ENCODE measurements around the gene IGFBP2.

IGFBP2 gene

DNA sequence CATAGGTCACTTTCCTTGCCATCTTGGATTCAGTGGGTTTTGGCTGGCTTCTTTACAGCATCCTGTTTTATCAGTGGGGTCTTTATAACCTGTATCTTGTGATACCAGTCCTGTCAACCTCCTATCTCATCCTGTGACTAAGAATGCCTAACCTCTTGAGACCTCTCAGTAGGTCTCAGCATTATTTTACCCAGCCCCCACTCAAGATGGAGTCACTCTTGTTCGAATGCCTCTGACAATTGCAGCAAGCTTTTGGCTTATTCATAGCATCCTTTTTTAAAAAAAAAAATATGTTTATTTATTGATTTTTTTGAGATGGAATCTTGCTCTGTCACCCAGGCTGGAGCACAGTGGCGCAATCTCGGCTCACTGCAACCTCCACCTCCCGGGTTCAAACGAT lies 24.7 kb upstream of the IGFBP2 start:
- DNase-seq (ENCODE audit: extremely low spot score, insufficient read length, low read depth) = no peak
- no peak for FAIRE-seq

DNA sequence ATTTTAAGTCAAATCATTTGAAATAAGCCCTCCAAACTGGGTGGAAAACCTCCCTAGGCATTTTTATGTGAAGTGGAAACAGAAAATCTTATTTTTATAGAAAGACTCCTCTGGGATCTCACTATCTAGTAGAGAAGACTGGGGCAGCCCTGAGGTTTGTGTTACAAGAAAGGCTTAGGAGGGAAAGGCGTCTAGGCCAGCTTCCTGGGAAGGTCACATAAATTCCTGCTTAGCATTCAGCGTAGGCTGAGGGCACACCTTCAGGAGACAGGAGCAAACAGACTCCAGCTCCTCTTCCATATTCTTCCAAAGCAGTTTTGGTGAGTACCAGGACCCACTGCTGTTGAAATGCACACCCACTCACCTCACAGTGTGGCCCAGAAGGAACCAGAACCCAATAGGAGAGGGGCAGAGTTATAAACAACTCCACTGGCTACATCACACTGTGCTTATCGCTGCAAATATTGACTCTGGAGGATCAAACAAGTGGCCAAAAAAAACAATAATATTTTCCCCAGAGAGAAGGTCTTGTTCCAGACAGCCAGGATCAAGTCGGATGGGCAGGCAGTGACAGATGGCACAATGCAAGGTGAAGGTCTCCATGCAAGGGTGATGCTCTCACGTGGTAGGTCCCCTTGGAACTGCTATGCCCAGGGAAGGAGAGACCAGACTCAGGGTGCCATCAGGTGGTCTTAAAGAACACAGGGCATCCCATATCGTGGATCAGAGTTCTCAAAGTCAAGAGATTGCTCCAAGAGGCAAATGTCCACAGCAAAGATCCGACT lies 17.7 kb upstream of the IGFBP2 start:
- DNase-seq (ENCODE audit: extremely low spot score, insufficient read length, low read depth) (no peak), FAIRE-seq (no peak)

DNA sequence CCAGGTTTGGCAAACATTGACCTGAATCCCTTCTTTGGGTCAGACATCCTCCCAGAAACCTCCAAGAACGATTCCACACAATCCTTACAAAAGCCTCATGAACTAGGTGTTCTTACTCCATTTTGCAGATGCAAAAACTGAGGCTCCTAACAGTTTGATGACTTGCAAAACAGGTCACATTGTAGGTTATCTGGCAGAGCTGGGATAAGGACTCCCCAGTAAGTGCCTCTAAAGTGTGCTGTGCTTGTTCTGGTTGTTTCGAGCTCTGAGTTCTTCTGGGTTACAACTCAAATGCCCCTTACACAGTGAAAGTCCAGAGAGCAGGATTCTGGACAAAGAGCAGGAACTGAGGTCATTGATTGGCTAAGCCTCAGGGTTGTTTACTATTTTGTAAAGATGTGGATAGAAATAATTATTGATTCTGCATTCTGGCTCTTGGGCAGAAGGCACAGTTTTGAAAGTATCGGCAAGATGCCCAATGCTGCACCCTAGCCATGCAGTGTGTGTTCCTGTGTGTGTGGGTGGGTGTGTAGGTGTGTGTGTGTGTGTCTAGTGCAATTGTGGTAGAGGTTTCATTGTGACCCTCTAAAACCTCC lies 17.0 kb upstream of the IGFBP2 start:
- FAIRE-seq (no peak), DNase-seq (ENCODE audit: extremely low spot score, insufficient read length, low read depth) (no peak)

DNA sequence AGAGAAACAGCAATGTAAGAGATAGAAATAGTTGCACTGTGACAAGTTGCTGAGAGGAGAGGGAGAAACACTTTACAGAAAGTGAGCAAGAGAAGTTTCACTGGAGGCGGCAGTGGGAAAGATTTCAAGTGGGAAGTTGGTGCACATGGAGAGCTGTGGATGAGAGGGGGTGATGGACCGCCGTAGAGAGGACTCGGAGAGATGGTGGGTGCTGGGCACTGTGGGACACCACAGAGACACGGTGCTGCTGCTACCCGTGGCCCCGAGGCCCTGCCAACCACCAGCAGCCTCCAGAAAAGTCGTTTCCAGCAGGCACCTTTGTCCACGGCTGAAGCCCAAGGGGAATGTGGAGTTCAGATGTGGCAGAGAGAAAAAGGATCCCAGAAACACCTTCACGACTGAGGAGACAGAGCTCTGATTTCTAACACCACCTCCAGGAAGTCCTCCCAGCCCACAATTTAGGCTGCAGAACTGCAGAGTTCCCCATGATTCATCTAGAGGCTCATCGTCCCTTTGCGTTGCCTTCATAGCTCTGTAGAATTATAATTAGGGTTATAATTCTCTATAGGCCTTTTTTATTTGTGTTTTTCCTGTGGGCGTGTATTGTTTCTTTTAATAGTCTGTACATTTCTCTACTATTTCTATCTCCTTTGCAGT lies 15.9 kb upstream of the IGFBP2 start:
- FAIRE-seq (no peak), DNase-seq (ENCODE audit: extremely low spot score, insufficient read length, low read depth) (no peak)

DNA sequence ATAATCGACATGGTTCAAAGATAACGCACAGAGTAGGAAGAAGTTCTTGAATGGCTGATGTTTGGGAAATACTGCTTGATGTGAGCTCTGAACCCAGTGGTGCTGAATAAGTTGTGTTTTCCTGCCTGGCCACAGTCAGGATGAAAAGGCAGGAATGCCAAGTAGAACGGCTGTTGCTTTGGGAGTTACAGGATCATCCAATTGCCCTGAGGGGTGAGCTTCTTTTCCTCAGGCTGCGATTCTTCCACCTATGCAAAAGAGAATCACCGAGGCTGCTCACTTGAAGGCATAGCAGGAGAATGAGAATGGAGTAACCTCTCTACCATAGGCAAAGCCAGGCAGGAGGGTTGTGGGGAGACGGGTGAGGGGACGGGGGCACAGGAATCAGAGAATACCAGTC lies 14.4 kb upstream of the IGFBP2 start:
- DNase-seq (ENCODE audit: extremely low spot score, insufficient read length, low read depth) = no peak
- no peak for FAIRE-seq

DNA sequence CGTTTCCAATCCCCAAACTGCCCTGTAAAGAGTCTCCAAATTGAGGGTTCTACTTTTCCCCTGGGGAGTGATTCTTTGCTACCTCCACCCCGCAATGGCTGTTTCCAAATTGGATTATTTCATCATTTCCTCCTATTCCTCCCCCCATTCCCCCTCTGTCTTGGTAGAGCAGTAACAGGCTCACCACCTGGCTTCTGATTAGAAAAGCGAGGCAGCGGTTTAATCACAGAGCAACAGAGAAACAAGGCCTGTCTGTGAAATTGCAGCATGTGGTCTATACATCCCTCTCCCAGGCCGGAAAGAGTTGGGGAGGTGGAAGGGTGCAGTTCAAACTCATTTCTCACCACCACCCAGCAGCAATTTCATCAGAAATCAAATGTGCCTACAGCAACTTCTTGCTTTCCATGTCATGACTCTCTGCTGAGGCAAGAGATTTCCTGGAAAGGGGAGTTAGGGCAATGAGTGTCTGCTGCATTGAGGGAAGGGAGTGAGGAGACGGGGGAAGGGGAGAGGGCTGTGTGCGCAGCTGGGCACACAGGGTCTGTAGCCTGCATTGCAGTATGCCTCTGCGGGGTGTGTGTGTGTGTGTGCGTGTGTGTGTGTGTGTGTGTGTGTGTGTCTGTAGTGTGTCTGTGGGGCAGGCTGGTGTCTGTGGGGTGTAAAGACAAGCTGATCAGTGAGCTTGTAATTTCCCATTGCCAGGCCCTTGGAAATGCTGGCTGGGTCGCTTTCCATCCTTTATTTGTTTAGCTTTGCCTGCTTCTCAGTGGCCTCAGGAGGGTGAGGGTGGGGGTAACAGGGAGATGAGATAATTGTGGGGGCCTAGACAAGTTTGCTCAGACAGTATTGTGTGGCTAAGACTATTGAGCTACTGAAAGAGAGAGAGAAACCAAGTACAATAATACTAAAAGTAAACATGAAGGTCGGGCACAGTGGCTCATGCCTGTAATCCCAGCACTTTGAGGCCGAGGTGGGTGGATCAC lies 13.5 kb upstream of the IGFBP2 start:
- no peak for DNase-seq (ENCODE audit: extremely low spot score, insufficient read length, low read depth)
- FAIRE-seq = no peak

DNA sequence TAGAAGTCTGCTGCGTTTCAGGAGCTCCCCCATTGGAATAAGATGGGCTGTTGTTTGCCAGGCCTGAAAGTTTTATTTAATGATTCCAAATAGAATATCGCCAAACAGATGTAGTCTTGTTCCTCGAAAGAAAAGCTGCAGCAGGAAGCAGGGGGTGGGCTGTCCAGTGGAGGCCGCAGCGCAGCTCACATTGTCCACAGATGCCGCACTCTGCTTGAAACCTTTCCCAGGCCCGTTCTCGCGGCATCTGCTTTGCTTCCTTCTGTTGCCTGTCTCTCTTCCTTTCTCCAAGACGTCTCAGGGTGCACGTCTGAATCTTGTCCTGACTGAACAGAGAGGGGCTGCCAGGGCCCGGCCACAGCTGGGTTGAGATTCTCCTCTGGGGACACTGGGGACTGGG lies 12.4 kb upstream of the IGFBP2 start:
- FAIRE-seq (no peak), DNase-seq (ENCODE audit: extremely low spot score, insufficient read length, low read depth) (no peak)

DNA sequence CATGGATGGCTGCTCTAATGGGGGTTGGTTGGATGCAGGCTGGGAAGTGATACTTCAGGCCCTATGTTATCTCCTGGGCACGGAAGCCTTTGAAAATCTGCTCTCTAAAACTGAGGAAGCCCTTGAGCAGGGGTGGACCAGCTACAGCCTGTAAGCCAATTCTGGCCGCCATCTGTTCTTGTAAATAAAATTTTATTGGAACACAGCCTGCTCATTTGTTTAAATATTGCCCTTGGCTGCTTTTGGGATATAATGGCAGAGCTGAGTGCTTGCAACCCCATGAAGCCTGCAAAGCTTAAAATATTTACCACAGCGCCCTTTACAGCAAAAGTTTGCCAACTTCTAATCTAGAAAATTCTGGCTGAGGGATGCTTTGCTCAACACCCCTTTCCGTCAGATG lies 11.9 kb upstream of the IGFBP2 start:
- no peak for FAIRE-seq
- DNase-seq (ENCODE audit: extremely low spot score, insufficient read length, low read depth) = no peak

DNA sequence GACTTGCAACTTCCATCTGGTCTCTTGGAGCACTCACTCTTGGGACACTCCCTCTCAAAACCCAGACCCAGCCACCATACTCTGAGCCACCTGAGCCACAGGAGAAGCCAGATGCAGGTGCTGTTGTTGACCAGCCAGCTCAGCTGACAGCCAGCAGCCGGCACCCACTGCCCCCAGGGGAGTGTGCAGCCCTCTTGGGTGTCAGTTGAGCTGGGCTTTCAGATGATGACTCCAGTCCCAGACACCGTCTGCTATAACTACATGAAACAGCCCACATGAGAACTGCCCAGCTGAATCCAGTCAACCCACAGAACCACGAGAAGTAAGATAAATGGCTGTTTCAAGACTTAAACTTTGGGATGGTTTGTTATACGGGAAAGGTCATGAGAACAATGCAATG lies 10.7 kb upstream of the IGFBP2 start:
- DNase-seq (ENCODE audit: extremely low spot score, insufficient read length, low read depth) = no peak
- no peak for FAIRE-seq

DNA sequence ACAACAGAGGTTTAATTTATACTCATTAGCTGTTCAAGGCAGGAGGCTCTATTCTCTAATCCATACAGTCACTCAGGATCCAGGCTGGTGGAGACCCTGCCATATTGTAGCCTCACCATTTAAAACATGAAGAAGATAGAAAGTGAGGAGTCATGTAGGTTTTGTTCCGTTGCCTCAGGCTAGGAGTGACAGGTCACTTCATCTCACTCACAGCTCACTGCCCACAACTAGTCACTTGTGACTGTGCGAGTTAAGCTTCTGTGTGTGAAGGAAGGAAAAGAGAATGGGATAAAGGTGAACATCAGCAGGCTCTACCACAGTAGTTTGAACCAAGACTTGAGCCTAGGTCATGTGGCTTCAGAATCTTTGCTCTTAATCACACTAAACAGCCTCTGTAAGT lies 9.0 kb upstream of the IGFBP2 start:
- no peak for DNase-seq (ENCODE audit: extremely low spot score, insufficient read length, low read depth)
- FAIRE-seq = no peak

DNA sequence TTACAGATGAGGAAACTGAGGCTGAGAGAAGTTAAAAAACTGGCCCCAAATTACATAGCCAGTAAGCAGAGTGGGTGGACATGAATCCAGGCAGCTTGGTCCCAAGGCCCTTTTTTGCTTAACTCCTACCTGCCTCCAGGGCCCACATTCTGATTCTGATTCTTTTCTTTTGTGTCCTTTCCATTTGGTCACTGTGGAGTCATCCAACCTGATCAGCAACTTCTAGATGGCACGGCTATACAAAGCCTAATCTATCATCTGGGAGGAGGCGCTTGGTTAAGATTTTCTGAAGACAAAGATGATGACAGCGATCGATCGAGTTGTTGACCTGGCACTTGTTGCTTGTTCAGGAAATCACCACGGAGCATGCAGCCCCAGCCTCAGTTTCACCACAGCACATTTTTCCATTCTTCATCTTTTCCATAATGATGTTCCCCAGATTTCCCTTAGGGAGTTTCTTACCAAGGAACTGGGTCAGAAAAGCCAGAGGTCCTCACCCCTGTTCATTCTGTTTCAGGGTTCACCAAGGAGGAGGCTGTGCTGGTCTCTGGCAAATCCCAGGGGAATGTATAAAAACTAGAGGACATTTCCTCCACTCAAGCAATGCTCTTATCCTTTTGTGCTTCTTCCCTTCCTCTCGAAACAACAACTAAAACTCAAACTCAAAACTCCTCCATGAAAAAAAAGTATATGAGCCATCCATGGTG lies 6.9 kb upstream of the IGFBP2 start:
- DNase-seq (ENCODE audit: extremely low spot score, insufficient read length, low read depth) (no peak), FAIRE-seq (no peak)

DNA sequence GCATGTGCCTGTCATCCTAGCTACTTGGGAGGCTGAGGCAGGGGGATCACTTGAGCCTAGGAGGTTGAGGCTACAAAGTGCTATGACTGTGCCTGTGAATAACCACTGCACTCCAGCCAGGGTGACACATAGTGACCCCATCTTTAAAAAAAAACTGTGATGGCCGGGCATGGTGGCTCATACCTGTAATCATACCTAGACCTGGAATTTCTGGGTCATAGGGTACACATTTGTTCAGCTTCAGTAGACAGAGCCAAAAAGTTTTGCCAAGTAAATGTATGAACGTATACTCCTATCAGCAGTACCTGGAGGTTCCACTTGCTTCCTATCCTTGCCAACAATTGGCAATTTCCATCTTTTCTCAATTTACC lies 6.4 kb upstream of the IGFBP2 start:
- FAIRE-seq (no peak), DNase-seq (ENCODE audit: extremely low spot score, insufficient read length, low read depth) (no peak)

DNA sequence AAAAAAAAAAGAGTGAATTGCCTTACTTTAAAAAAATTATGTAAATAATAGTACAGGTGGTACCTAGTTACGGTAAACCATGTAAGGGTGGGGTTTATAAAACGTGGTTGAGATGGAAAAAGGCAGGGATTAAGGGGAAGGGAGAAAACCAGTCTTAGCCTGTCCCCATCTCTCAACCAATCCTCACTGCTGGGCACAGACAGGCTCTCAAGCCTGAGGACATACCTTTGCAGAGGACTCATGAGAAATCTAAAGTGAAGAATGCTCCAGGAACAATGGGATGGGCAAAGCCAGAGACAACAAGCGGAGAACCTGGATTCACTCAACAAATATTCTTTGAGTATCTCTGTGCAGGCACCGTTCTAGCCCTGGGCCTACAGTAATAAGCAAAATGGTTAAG lies 3.4 kb upstream of the IGFBP2 start:
- FAIRE-seq (no peak), DNase-seq (ENCODE audit: extremely low spot score, insufficient read length, low read depth) (no peak)

DNA sequence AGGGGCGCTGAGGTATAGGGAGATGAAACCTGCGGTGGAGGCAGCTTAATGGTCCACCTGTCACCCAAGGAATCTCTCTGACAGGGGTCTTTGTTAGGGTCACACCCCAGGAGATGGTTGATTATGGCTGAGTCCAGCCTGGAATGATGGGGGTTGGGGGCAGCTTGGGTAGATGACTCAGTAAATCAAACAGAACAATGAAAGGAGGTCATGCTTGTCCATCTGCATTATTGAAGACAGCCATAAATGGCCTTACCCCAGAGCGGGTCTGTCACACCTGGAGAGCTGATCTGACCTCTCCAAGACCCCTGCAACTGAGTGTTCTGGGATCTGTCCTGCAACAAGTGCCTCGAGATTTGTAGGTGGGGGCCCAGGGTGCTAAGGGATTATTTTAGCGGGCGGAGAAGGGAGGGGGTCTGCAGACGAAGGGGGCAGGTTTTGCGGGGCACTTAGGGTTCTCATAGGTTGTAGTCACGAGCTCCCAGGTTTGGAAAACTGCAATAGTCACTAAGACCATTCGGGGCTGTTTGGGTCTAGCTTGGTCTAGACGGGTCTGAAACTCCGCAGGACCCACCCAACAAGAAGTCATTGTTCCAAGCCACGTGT lies 771 bp upstream of the IGFBP2 start:
- FAIRE-seq = no peak
- no peak for DNase-seq (ENCODE audit: extremely low spot score, insufficient read length, low read depth)

DNA sequence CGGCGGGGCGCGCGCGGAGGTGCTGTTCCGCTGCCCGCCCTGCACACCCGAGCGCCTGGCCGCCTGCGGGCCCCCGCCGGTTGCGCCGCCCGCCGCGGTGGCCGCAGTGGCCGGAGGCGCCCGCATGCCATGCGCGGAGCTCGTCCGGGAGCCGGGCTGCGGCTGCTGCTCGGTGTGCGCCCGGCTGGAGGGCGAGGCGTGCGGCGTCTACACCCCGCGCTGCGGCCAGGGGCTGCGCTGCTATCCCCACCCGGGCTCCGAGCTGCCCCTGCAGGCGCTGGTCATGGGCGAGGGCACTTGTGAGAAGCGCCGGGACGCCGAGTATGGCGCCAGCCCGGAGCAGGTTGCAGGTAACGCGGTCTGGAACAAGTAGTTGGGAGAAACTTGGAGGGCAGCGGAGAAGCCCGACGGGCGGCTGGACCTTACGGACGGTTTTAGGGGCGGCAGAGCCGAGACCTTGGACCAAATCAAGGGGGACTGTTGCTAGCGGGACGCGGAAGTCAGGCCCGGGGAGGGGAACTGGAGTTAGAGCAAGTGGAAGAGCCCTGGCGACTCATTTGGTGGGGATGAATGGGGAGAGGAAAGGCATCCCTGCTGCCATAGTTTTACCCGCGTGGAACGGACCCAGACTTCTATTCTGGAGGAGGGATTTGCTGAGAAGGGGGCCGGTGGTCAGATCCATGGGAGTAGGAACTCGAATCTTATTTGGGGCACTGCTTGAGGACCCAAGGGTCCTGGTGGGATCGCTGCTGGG lies 573 bp downstream of the IGFBP2 start:
- FAIRE-seq (no peak), DNase-seq (ENCODE audit: extremely low spot score, insufficient read length, low read depth) (no peak)

DNA sequence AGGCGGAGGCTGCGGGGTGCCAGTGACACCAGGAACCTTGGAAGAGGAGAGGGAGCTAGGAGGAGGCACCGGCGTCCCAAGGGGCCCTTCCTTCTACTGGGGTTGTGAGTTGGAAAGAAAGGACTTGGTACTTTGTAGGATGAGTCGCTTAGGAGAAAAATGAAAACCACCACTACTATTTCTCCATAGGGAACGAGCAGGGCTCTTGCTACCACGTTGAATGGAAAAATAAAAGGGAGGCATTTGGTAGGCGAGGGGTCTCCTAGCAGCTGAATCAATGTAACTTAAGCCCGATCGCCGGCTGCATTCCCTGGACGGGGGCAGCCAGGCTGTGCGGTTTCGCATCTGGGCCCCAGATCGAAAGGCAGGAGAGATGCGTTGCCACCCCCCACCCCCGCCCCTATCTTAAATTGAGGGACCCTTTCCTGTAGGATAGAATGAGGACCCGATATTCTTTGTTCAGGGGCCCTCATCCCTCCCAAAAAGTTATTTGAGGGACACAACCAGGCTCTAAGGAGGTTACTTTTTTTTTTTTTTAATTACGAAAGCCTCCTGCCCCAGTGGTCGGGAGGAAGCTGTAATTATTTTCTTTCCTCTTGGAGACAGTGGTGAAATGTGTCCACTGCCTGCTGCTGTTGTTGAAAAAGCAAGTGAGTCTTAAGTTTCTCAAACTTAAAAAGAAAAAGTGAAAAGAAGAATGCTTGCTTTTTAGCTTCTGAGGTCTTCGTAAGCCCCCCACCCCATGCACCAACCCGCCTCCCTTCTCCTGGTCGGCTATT lies 1.3 kb downstream of the IGFBP2 start:
- FAIRE-seq (no peak), DNase-seq (ENCODE audit: extremely low spot score, insufficient read length, low read depth) (no peak)

DNA sequence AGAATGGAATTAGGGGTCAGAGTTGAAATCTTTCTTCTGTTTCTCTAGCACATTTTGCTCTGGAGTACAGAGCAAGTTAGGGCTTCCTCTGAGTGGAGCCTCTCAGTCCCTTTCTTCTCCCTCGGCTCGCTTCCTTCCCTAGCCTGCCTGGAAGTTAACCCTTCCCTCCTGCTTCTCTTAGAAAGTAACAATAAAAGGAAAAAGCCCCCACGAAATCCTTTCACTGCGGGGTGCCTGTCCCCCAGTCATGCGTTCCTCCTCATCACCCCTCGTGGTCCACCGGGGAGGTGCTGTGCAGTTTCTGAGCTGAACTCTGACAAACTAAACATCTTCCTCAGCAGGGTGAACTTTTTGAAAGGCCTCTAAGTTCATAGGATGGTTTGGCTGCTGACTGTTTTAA lies 2.0 kb downstream of the IGFBP2 start:
- FAIRE-seq (no peak), DNase-seq (ENCODE audit: extremely low spot score, insufficient read length, low read depth) (no peak)

Data from GM18507 (cell line).